HG03571 (cell line): Measurements from ENCODE around the gene ADSS1.

ENCODE experiments used
- ATAC-seq: cut with Tn5 transposase; IDR thresholded peaks from one replicate; pipeline ENCODE4 v1.9.1; 2021; ENCODE audit not compliant: unreplicated experiment

ADSS1 gene

DNA sequence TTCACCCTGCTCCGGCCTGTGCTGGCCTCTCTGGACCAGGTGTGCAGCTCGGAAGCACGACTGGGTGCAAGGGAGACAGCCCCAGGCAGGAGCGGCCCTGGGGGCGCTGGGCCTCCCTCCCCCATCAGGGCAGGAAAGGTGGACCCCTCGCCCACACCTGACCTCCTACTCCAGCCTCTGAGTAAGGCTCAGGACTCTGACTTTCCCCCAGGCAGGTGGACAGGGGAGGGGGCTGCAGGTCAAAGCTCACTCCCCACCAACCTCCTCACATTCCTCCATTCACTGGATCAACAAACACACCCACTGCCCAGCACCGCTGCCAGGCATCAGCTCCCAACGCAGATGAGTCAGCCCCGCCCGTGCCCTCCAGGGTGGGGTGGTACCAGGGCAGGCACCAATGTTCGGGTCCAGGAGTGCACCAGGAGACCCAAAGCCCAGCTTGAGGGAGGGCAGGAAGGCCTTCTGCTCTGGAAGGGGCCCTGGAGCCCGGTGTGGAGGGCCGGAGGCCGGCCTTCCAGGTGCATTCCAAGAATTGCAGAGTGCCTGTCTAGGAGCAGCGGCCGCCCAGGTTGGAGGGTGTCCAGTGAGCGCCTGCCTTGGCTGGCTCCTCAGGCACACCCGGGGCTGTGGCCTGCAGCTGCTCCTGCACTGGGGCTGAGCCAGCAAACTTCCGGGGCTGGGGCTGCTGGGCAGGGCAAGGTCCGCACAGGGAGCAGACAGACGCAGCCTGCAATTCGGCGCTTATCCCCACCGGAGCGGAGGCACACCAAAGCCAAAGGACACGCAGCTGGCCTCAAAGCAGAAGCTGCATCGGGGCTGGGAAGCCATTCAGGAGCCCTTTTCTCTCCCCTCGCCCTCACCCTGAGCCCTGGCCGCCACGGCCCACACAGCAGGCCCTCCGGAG lies 36.2 kb upstream of the ADSS1 start:
- no peak for ATAC-seq

GRCh38 chr14:104688505-104689108 lies 35.4 kb upstream of the ADSS1 start:
- no peak for ATAC-seq

DNA sequence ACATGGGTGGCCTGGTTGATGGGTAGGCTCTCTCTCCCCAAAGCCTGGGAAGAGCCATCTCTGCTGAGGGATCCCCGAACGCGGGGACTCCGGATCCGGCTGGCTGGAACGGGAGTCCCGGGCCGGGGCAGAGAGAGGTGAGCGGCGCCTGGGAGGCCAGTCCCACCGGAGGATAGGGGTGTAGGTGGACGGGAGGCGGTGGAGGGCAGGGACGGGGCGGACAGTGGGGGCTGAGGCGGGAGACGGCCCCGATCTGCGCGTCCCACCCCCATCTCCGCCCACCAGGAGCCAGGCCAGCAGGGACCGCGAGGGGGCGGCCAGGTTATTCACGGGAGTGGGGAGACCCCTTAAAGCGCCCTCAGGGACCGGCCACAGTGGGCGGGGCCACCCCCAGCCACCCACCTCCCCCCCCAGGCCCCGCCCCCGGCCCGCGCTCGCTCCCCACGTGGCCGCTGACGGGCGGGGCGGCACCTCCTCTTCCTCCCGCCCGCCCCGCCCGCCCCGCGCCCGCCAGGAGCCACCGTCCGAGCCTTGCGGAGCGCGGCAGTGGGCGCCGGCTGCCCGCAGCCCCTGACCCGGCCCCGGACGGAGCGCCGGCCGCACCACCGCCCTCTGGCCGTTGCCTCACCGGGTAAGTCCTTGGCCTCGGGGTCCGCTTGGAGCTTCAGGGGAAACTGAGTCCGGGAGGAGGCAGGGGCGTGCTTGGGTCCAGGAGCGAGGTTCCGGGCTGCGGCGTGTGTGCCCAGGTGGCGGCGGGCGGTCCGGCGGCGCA lies 34.7 kb upstream of the ADSS1 start, which contains the start of gene INF2:
Gene INF2 (plus strand): TSS at position 510 of the 772 bp plus-strand sequence. CDS start 11,748 bp downstream, outside the sequence.
- ATAC-seq: no peak

GRCh38 chr14:104689881-104690711 lies 33.9 kb upstream of the ADSS1 start:
- no peak for ATAC-seq

GRCh38 chr14:104690861-104691455 lies 33.1 kb upstream of the ADSS1 start:
- no peak for ATAC-seq

DNA sequence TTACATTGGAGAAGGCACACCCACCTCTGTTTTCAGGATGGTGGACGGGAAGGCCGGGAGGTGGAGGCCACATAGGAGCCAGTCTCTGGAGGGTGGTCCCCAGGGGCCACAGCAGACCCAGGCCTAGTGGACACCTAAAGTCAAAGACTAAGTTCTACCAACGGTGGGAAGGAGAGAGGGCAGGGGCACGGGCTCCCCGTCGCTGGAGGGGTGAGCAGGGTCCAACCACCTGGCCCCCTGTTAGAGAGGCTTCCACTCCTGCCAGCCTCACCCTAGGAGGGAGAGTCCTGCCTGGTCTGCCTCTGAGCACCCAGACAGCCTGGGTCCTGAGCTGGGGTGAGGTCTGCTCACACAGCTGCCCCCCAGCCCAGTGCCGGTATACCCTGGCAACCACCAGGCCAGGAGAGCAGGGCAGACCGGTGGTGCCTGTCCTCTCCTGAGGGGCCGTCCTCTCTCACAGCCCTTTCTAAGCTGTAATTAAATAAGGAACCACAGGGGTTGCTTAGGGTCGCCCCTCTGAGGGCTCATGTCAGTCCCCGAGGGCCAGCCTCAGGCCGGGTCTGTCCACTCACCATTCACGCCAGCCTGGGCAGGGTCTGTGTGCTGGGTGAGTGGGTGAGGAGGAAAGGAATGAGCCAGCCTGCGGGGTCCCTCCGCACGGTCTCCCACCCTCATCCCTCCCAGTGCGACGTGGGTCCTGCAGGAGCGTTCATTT lies 32.3 kb upstream of the ADSS1 start:
- ATAC-seq: no peak

DNA sequence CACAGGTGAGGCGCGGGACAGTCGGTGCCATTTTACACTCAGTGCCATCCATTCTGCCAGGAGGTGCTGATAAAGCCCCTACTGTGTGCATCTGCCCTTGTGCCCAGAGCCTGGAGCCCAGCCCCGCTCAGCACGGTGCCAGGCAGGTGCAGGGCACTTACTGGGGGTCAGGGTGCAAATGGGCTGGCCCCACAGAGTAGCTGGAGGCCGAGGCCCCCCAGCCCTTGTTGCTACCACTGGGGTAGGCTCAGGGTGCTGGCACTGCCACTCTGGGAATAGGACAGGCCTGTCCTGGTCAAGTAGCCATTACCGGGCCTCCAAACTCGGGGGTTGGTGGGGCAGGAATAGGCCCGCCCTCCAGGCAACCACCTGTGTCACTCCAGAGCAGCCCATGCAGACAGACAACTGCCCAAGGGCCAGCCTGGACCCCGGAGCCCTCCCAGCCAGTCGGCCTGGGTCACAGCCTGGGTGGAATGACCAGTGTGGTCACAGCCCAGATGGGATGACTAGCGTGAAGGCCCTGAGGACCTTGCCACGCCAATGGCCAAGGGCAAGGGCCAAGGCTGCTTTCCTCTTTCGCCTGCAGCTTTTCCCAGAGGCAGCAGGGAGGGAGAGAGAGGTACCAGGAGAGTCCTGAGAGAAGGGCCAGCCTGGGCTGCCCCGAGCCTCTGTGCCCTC lies 31.6 kb upstream of the ADSS1 start:
- no peak for ATAC-seq

- ATAC-seq: no peak
Measured at GRCh38 chr14:104692939-104693315, 31.1 kb upstream of the ADSS1 start.

GRCh38 chr14:104693482-104694431 lies 30.3 kb upstream of the ADSS1 start:
- ATAC-seq: no peak

DNA sequence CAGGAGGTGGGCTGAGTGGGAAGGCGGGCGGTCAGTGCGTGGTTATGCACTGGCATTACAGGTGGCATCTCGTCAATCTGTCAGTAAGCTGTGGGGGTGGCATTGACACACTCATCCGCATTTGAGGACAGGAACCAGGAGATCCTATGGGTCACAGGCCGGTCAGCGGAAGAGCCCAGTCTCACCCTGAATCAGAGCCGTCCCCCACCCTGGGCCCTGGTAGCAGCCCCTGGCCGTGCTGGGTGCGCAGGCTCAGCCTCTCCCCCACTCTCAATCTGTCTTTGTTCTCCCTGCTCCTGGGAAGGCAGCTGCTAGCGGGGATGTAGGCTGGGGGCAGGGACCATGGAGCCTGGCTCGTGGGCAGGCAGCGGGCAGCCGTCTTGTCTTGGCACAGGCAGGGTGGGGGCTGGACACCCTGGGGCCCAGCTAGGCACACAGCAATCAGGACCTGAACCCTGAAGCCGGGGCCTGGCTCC lies 29.5 kb upstream of the ADSS1 start:
- ATAC-seq: no peak

GRCh38 chr14:104694991-104695659 lies 28.9 kb upstream of the ADSS1 start:
- no peak for ATAC-seq

DNA sequence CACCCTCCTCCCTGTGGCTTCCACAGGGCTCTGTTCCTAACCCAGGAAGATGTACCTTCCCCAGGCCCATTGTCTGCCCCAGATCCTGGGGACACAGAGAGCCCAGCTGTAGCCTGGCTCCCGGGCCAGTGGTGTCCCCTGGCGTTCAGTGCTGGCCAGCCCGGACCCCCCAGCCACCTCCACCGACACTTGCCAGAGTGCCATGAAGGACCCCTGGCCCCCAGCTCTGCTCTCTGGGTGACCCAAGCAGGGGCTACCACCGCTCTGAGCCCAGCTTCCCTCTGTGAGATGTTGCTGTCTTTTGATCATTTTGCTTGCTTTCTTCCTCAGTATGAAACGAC lies 28.4 kb upstream of the ADSS1 start:
- no peak for ATAC-seq

DNA sequence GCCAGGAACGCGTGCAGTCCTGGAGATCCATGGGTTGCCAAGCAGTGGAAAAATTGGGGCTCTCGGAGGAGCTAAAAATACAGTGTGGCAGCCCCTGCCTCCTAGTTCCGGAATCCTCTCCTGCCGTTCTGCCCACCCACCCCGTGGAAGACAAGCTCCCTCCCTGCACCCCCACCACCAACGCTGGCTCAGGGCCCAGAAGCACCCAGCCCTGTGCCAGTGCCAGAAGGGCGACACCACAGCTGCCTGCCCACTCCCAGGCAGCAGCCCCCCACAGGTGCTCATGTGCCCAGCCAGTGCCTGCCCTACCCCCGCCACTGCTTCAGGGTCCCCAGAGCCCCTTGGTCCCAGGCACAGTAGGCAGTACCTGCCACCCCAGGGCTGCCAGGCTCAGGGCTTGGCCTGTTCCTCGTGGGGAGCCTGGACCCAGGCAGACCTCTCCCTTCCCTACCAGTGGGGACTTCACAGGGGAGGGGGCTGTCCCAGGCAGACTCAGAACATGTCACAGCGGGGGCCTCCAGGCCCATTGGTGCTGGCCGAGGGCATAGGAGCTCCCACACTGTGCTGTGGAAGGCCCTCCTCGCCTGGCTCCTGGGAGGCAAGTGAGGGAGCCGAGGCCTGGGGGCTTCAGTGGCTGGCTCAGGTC lies 27.2 kb upstream of the ADSS1 start:
- no peak for ATAC-seq

- ATAC-seq: no peak
Measured at GRCh38 chr14:104697317-104697703, 26.7 kb upstream of the ADSS1 start.

DNA sequence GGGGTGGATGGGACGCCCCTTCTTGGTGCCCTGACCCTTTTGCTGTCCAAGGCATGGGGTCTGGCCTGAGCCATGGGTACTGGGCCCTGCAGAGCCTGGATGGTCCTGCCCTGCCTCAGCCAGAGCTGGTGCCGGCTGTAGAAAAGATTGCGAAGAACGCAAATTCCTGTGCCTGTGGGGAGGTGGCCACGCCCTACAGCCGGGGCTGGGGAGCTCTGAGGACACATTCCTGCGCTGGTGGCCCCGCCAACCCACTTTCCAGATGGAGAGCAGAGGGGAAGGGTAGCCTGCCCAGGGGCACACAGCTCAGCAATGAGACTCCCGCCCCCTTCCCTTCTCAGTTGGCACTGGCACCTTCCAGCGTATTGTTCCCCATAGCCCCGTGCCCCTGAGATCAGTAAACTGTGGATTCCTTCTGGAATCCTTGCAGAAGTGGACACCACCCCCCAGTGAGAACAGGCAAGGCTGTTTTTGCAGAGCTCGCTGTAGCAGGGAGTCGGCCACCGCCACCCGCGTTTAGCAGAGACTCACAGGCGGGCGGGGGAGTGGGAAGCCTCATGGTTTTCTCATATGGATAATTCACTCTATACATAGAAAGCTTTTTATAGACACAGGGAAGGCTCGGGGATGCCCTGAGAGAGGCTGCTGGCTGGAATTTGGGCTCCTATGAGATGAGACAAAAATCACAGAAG lies 26.0 kb upstream of the ADSS1 start:
- ATAC-seq: no peak

DNA sequence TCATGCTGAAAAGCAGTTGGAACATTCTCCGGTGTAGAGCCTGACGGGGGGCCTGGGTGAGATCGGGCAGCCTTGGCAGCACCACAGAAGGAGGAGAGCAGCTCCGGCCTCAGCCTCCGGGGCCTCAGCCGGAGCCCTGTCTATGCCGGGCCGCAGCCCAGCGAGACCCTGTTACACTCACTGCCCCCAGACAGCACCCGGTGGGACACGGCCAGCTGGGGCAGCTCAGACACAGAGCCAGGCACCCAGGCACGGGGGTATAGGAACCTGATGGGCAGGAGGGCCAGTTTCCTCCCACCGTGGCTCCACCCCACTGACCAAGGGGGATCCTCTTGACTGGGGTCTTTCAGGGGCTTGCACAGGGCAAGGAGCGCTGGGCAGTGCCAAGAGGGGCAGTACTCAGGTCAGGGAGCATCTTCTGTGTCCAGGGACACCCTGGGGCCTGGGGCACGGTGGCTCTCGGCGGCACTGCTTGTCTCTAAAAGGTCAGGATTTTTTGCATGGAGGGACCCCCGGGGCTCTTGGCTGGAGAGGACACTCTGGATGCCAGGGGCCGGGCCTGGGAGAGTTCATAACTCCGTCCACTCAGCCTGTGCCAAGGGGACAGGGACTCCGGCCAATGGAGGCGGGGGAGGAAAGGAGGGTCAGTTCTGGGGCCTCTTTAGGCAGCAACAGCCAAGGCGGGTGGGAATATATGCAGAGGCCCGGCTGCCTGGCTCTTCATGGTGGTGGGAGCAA lies 25.2 kb upstream of the ADSS1 start:
- ATAC-seq: no peak
